Trophoblast cell (in vitro differentiated cells and primary cell): Measurements from ENCODE around the gene ABCG1.

Experiments used
- DNase-seq, 2 donors: peaks; one replicate each; pipeline ENCODE4 v3.0.0-alpha.2; 2016
- H2AFZ ChIP-seq: 2 replicates; pipeline ENCODE4 v1.6.1; 2013; ENCODE audit warnings: low read length, moderate library complexity, mild to moderate bottlenecking; ENCODE audit not compliant: insufficient read depth, poor library complexity
- H2AK5ac ChIP-seq: 2 replicates; pipeline ENCODE4 v1.6.1; 2013; ENCODE audit warnings: mild to moderate bottlenecking, low read length
- H2BK120ac ChIP-seq: 2 replicates; pipeline ENCODE4 v1.6.1; 2013; ENCODE audit warnings: low read length, mild to moderate bottlenecking, moderate library complexity; ENCODE audit not compliant: insufficient read depth, poor library complexity
- H2BK12ac ChIP-seq: 2 replicates; pipeline ENCODE4 v1.6.1; 2013; ENCODE audit warnings: mild to moderate bottlenecking, low read length, moderate library complexity
- H2BK5ac ChIP-seq: 2 replicates; pipeline ENCODE4 v1.6.1; 2013; ENCODE audit warnings: low read length, low read depth, moderate library complexity, mild to moderate bottlenecking; ENCODE audit not compliant: poor library complexity
- H3K14ac ChIP-seq: 2 replicates; pipeline ENCODE4 v1.6.1; 2013; ENCODE audit warnings: mild to moderate bottlenecking, low read length
- H3K18ac ChIP-seq: 2 replicates; pipeline ENCODE4 v1.6.1; 2013; ENCODE audit warnings: mild to moderate bottlenecking, low read length
- H3K23ac ChIP-seq: 2 replicates; pipeline ENCODE4 v1.6.1; 2013; ENCODE audit warnings: low read length
- H3K27ac ChIP-seq: 2 replicates; pipeline ENCODE4 v1.5.1; 2013; ENCODE audit warnings: low read depth, mild to moderate bottlenecking, inconsistent platforms, low read length, moderate library complexity
- H3K27me3 ChIP-seq: 2 replicates; pipeline ENCODE4 v1.6.1; 2013; ENCODE audit warnings: inconsistent platforms, mild to moderate bottlenecking, low read length, moderate library complexity; ENCODE audit not compliant: insufficient read depth
- H3K36me3 ChIP-seq, 2 experiments: 1 replicate in 1 of 2; 2 replicates in 1 of 2; pipeline ENCODE4 v1.6.1; 2013; ENCODE audit warnings: low read length in 2 of 2, mild to moderate bottlenecking in 2 of 2, moderate library complexity in 1 of 2; ENCODE audit not compliant: insufficient read depth in 2 of 2, control insufficient read depth in 1 of 2
- H3K4ac ChIP-seq: 2 replicates; pipeline ENCODE4 v1.6.1; 2013; ENCODE audit warnings: low read depth, mild to moderate bottlenecking, low read length, moderate library complexity
- H3K4me1 ChIP-seq, 2 experiments: 1 replicate in 1 of 2; 2 replicates in 1 of 2; pipeline ENCODE4 v1.6.1; 2013; ENCODE audit warnings: low read length in 2 of 2, mild to moderate bottlenecking in 2 of 2, moderate library complexity in 1 of 2; ENCODE audit not compliant: insufficient read depth in 2 of 2, control insufficient read depth in 1 of 2
- H3K4me2 ChIP-seq: 2 replicates; pipeline ENCODE4 v1.6.1; 2013; ENCODE audit warnings: inconsistent platforms, mild to moderate bottlenecking, low read length, moderate library complexity
- H3K4me3 ChIP-seq: 2 replicates; pipeline ENCODE4 v1.5.1; 2013; ENCODE audit warnings: mild to moderate bottlenecking, low read depth, low read length, inconsistent platforms
- H3K79me1 ChIP-seq: one replicate; pipeline ENCODE4 v1.6.1; 2013; ENCODE audit warnings: low read length
- H3K79me2 ChIP-seq: 2 replicates; pipeline ENCODE4 v1.6.1; 2013; ENCODE audit warnings: low read length, mild to moderate bottlenecking; ENCODE audit not compliant: control insufficient read depth, insufficient read depth, poor library complexity
- H3K9ac ChIP-seq: 2 replicates; pipeline ENCODE4 v1.6.1; 2013; ENCODE audit warnings: mild to moderate bottlenecking, low read length
- H3K9me3 ChIP-seq: 2 replicates; pipeline ENCODE4 v1.6.1; 2013; ENCODE audit warnings: low read depth, mild to moderate bottlenecking, control low read depth, inconsistent platforms, low read length; ENCODE audit not compliant: insufficient read depth
- H4K12ac ChIP-seq: 2 replicates; pipeline ENCODE4 v1.6.1; 2013; ENCODE audit warnings: low read depth, mild to moderate bottlenecking, low read length, moderate library complexity
- H4K8ac ChIP-seq: 2 replicates; pipeline ENCODE4 v1.6.1; 2013; ENCODE audit warnings: low read depth, mild to moderate bottlenecking, low read length, moderate library complexity
- H4K91ac ChIP-seq: one replicate; pipeline ENCODE4 v1.6.1; 2013; ENCODE audit warnings: low read depth, mild to moderate bottlenecking, low read length, moderate library complexity
- WGBS: extraction: QIAGEN DNeasy Blood & Tissue Kit; methylation state at CpG from one replicate; pipeline ENCODE4 v1.1.7; 2013; ENCODE audit warnings: missing lambda C conversion rate; ENCODE audit not compliant: insufficient read length, insufficient coverage; ENCODE audit errors: extremely low coverage; 5-methylcytosine and 5-hydroxymethylcytosine counted together

ABCG1 gene

DNA sequence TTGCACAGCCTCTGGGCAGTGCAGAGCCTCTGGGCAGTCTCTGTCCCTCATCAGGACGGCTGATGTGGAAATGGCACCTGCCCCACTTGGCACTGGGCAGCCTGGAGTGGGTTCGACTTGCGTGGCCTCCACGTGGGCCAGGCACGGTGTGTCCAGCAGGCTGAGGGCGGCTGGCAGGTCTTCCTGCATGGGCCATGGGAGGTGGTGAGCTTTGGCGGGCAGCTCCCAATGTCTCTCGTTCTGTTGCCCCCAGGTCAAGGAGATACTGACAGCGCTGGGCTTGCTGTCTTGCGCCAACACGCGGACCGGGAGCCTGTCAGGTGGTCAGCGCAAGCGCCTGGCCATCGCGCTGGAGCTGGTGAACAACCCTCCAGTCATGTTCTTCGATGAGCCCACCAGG, 63.1 kb downstream of the ABCG1 start:
- no peak overlapping the region for H3K27ac ChIP-seq
- H4K12ac ChIP-seq: no peak overlapping the region
- H4K8ac ChIP-seq: no peak overlapping the region
- DNase-seq: no peak
- H3K23ac ChIP-seq: no peak overlapping the region
- no peak overlapping the region for H2AFZ ChIP-seq
- H3K27me3 ChIP-seq: no peaks in the 10 kb centered on the region
- no peaks in the 10 kb centered on the region for H3K9me3 ChIP-seq
- H3K4ac ChIP-seq: no peak overlapping the region
- no peak overlapping the region for H2BK120ac ChIP-seq
- H2AK5ac ChIP-seq: no peak overlapping the region
- no CpG with 5 or more reads among the region's 18 CpGs for WGBS
- H2BK5ac ChIP-seq: no peak overlapping the region
- no peak overlapping the region for H3K4me3 ChIP-seq
- no peaks in the 10 kb centered on the region for H3K79me1 ChIP-seq
- no peaks in the 10 kb centered on the region for H3K4me1 ChIP-seq
- no peak overlapping the region for H4K91ac ChIP-seq
- no peak overlapping the region for H3K14ac ChIP-seq
- H2BK12ac ChIP-seq: no peak overlapping the region
- H3K36me3 ChIP-seq: no peaks in the 10 kb centered on the region
- no peak overlapping the region for H3K4me2 ChIP-seq
- no peaks in the 10 kb centered on the region for H3K79me2 ChIP-seq
- H3K9ac ChIP-seq: no peak overlapping the region
- H3K18ac ChIP-seq: no peak overlapping the region

DNA sequence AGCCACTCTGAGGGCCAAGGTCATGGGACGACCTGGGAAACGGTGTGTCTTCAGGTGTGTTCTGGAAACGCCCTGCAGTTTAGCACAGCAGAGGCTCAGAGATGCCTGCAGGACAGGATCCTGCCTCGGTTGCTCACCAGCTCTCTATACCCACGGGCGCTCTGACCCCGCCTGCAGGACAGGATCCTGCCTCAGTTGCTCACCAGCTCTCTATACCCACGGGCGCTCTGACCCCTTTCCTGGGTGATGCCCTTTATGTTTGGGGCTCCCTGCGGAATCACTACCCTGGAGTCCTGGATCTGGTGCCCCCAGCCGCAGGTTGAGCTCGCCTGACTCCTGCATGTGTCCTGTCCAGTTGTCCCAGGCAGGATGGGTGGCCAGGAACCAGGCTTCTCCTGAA, 63.8 kb downstream of the ABCG1 start:
- Histone ChIP-seq H2BK120ac (no peak overlapping the region), H3K4me3 (no peak overlapping the region), H2AK5ac (no peak overlapping the region), H2AFZ (no peak overlapping the region), H3K23ac (no peak overlapping the region), H3K79me2 (no peaks in the 10 kb centered on the region), H4K8ac (no peak overlapping the region), H3K4me2 (no peak overlapping the region), H3K36me3 (no peaks in the 10 kb centered on the region), H3K4me1 (no peaks in the 10 kb centered on the region), H3K4ac (no peak overlapping the region), H3K9ac (no peak overlapping the region), H3K14ac (no peak overlapping the region), H4K12ac (no peak overlapping the region), H3K27ac (no peak overlapping the region), H3K18ac (no peak overlapping the region), H3K9me3 (no peaks in the 10 kb centered on the region), H2BK5ac (no peak overlapping the region), H3K27me3 (no peaks in the 10 kb centered on the region), H2BK12ac (no peak overlapping the region), H3K79me1 (no peaks in the 10 kb centered on the region), H4K91ac (no peak overlapping the region)
- no peak for DNase-seq
- WGBS: no CpG with 5 or more reads among the region's 12 CpGs

DNA sequence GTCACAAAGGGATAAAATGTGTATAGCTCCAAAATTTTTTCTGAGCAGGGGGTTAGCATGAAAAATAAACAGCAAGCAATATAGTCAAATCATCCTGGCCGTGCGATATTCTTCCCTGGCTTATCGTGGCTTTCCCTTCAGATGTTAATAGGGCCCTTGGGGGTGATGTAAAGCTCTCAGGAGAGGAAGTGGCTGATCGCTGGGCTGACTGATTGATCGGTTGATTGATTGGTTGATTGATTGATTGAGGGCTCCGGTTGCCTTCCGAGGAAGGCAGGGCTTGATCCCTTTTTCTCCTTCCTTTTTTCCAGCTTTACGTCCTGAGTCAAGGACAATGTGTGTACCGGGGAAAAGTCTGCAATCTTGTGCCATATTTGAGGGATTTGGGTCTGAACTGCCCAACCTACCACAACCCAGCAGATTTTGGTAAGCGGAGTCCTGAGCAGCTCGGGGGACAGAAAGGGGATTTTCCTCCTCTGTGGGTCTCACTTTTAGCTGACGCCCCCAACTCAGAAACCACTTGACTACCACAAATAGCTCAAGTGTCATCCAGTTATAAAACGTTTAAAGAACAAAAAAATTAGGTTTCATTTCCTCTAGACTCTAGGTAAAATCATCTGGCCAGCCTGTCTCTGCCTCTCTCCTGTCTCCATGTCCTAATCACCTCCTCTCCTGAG, 66.8 kb downstream of the ABCG1 start:
- H3K4me2 ChIP-seq: no peak overlapping the region

DNA sequence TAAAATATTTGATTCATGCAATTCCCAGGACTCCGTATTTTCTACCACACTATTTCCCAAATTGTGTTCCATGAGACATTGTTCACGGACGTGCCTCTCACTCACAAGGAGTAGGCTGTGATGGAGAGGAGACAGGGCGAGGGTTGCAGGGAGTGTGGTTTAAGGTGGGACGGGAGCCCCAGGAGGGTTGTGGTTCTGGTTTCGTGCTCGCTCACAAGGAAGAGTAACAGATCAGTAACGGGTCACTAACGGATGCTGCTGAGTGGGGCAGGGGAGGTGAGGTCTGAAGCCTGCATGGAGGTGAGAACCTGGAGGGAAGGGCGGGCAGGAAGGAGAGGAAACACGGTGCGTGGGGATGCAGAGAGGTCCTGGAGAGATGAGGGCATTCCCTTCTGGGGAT, 67.5 kb downstream of the ABCG1 start:
- Histone ChIP-seq H4K8ac (no peak overlapping the region), H3K4me1 (no peaks in the 10 kb centered on the region), H3K36me3 (no peaks in the 10 kb centered on the region), H3K4ac (no peak overlapping the region), H3K14ac (no peak overlapping the region), H3K9ac (no peak overlapping the region), H3K4me3 (no peak overlapping the region), H3K27me3 (no peaks in the 10 kb centered on the region), H3K79me2 (no peaks in the 10 kb centered on the region), H3K18ac (no peak overlapping the region), H3K4me2 (no peak overlapping the region), H3K23ac (no peak overlapping the region), H2BK12ac (no peak overlapping the region), H2AFZ (no peak overlapping the region), H2AK5ac (no peak overlapping the region), H4K91ac (no peak overlapping the region), H3K79me1 (no peaks in the 10 kb centered on the region), H3K9me3 (no peaks in the 10 kb centered on the region), H4K12ac (no peak overlapping the region), H2BK120ac (no peak overlapping the region), H2BK5ac (no peak overlapping the region), H3K27ac (no peak overlapping the region)
- DNase-seq: no peak
- WGBS: no CpG with 5 or more reads among the region's 12 CpGs

More for the DNA sequence above, 66.8 kb downstream of the ABCG1 start:
- H2AK5ac ChIP-seq: no peak overlapping the region
- H3K36me3 ChIP-seq: no peaks in the 10 kb centered on the region
- no peaks in the 10 kb centered on the region for H3K79me2 ChIP-seq
- H3K4ac ChIP-seq: no peak overlapping the region
- H2BK120ac ChIP-seq: no peak overlapping the region
- H3K23ac ChIP-seq: no peak overlapping the region
- H3K9me3 ChIP-seq: no peaks in the 10 kb centered on the region
- H4K12ac ChIP-seq: no peak overlapping the region
- DNase-seq: no peak
- no peak overlapping the region for H3K9ac ChIP-seq
- no peak overlapping the region for H3K27ac ChIP-seq
- no peak overlapping the region for H4K91ac ChIP-seq
- no CpG with 5 or more reads among the region's 13 CpGs for WGBS
- H4K8ac ChIP-seq: no peak overlapping the region
- H3K18ac ChIP-seq: no peak overlapping the region
- no peaks in the 10 kb centered on the region for H3K4me1 ChIP-seq
- no peak overlapping the region for H3K14ac ChIP-seq
- H3K4me3 ChIP-seq: no peak overlapping the region
- no peak overlapping the region for H2BK12ac ChIP-seq
- H3K79me1 ChIP-seq: no peaks in the 10 kb centered on the region
- H3K27me3 ChIP-seq: no peaks in the 10 kb centered on the region
- no peak overlapping the region for H2BK5ac ChIP-seq
- H2AFZ ChIP-seq: no peak overlapping the region
